Panc1 (cell line): ENCODE data around the gene NXPH1. TPM values are rescaled to one million over a fixed set of nuclear protein-coding genes. Genes with fewer than 3 reads are reported as not detected.

Source experiments
- ATAC-seq: fragments of 200-7000 bp; cut with Tn5 transposase; 2 replicates; pipeline ENCODE4 v1.9.1; 2020; ENCODE audit warnings: mild to moderate bottlenecking, moderate library complexity
- BruUV-seq: library from RNA; stranded (reverse); fragments of 400-500 nt; replicated peaks from 2 replicates; lab custom pipeline; 2021; lab: Mats Ljungman, UMichigan
- CTCF ChIA-PET: fragments of 300-600 bp; sonication (Branson Sonifier 250); formaldehyde crosslinking; loops from one replicate; lab custom pipeline; 2022; ENCODE audit warnings: antibody characterized with exemption; lab: Charles Lee
- POLR2A ChIA-PET: fragments of 300-600 bp; sonication (Branson Sonifier 250); formaldehyde crosslinking; loops from one replicate; lab custom pipeline; 2022; ENCODE audit warnings: antibody characterized with exemption; lab: Charles Lee
- DNase-seq: peaks from one replicate; pipeline ENCODE4 v3.0.0-alpha.2; 2010; ENCODE audit warnings: low read depth, low spot score
- H3K27ac ChIP-seq: 2 replicates; pipeline ENCODE4 v1.5.1; 2011; ENCODE audit warnings: mild to moderate bottlenecking, low read length, inconsistent platforms
- H3K27me3 ChIP-seq: fragments of 200-500 bp; sonication (Bioruptor generic); 2 replicates; pipeline ENCODE4 v1.6.0; 2014; ENCODE audit warnings: low read length, inconsistent platforms; ENCODE audit not compliant: control insufficient read depth, insufficient read depth
- H3K36me3 ChIP-seq: fragments of 200-500 bp; sonication (Bioruptor generic); 2 replicates; pipeline ENCODE4 v1.5.1; 2014; ENCODE audit warnings: inconsistent platforms, mild to moderate bottlenecking, low read length, moderate library complexity; ENCODE audit not compliant: control insufficient read depth, insufficient read depth
- H3K4me1 ChIP-seq: 2 replicates; pipeline ENCODE4 v1.5.1; 2011; ENCODE audit warnings: inconsistent platforms, mild to moderate bottlenecking, low read length, moderate library complexity; ENCODE audit not compliant: control insufficient read depth, insufficient read depth
- H3K4me3 ChIP-seq, 2 experiments: 2 replicates each; pipeline ENCODE4 v1.5.1; 2011 to 2012; ENCODE audit warnings: low read depth in 2 of 2, low read length in 2 of 2, mild to moderate bottlenecking in 2 of 2, inconsistent platforms in 1 of 2, moderate library complexity in 1 of 2
- H3K9me3 ChIP-seq: fragments of 200-500 bp; sonication (Bioruptor generic); 2 replicates; pipeline ENCODE4 v1.5.1; 2014; ENCODE audit warnings: low read depth, mild to moderate bottlenecking, inconsistent platforms, low read length, moderate library complexity; ENCODE audit not compliant: control insufficient read depth, insufficient read depth
- POLR2AphosphoS5 ChIP-seq: IDR thresholded peaks from 2 replicates; pipeline ENCODE4 v1.6.1; 2012; ENCODE audit warnings: mild to moderate bottlenecking, low read depth, low read length, moderate library complexity
- SIN3A ChIP-seq: IDR thresholded peaks from 2 replicates; pipeline ENCODE4 v1.6.1; 2012; ENCODE audit warnings: low read depth, mild to moderate bottlenecking, low read length, moderate library complexity, borderline replicate concordance; ENCODE audit not compliant: insufficient read depth
- TCF7L2 ChIP-seq: IDR thresholded peaks from 2 replicates; pipeline ENCODE4 v1.6.1; 2011; ENCODE audit warnings: mild to moderate bottlenecking, low read depth, low read length, inconsistent platforms
- in situ Hi-C: cut with HindIII; loops from 2 replicates; pipeline ENCODE4 v1.10.0; 2016; ENCODE audit warnings: low sequenced_read_pairs, low pct_unique_long_range_greater_than_20kb
- intact Hi-C: fragments of 100-400 bp; cut with micrococcal nuclease; formaldehyde crosslinking; loops from one replicate; pipeline ENCODE4 v1.10.0; 2022; ENCODE audit not compliant: unreplicated experiment
- total RNA-seq: library from RNA; stranded (reverse); gene quantifications from one replicate; pipeline ENCODE4 v1.2.1, GENCODE V29; 2021; ENCODE audit not compliant: unreplicated experiment
- TF ChIP-seq, protein P1 (sequence below), 2 experiments: IDR thresholded peaks; 2 replicates each; pipeline ENCODE4 v1.6.1; 2011 to 2012; ENCODE audit warnings: low read depth in 2 of 2, control low read depth in 1 of 2, low read length in 1 of 2, mild to moderate bottlenecking in 1 of 2, moderate library complexity in 1 of 2; ENCODE audit not compliant: insufficient read depth in 1 of 2
- TF ChIP-seq, protein P2 (sequence below): fragments of 450-650 bp; IDR thresholded peaks from 2 replicates; pipeline ENCODE4 v1.5.1; 2017; ENCODE audit warnings: mild to moderate bottlenecking

The NXPH1 gene
- total RNA-seq, 1 experiment from 2014 or later = not detected

DNA sequence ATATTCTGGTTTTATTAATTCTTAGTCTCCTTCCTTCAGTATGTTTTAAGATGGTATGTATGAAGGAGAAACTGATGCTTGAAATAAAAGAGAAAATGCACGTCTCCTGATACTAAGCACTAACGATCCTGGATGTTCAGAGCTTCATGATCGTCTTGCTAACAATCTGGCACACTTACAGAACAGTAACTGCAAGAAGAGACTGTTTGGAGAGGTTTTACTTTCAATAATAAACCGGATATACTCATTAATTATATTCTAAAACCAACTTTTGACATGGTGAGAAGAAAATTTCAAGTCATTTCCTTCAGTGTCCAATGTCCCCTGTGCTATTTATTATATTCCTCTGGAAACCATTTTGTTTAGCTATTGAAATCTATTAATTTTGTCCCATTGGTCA, 251.0 kb downstream of the NXPH1 start:
- CTCF ChIA-PET = no interaction called here
- BruUV-seq = no TSS peak
- DNase-seq (no peak), ATAC-seq (no peak)
- no peaks in the 10 kb centered on the region for H3K36me3 ChIP-seq
- no peaks in the 10 kb centered on the region for H3K4me1 ChIP-seq
- TF ChIP-seq TCF7L2 = no peak
- TF ChIP-seq, protein P1, sequence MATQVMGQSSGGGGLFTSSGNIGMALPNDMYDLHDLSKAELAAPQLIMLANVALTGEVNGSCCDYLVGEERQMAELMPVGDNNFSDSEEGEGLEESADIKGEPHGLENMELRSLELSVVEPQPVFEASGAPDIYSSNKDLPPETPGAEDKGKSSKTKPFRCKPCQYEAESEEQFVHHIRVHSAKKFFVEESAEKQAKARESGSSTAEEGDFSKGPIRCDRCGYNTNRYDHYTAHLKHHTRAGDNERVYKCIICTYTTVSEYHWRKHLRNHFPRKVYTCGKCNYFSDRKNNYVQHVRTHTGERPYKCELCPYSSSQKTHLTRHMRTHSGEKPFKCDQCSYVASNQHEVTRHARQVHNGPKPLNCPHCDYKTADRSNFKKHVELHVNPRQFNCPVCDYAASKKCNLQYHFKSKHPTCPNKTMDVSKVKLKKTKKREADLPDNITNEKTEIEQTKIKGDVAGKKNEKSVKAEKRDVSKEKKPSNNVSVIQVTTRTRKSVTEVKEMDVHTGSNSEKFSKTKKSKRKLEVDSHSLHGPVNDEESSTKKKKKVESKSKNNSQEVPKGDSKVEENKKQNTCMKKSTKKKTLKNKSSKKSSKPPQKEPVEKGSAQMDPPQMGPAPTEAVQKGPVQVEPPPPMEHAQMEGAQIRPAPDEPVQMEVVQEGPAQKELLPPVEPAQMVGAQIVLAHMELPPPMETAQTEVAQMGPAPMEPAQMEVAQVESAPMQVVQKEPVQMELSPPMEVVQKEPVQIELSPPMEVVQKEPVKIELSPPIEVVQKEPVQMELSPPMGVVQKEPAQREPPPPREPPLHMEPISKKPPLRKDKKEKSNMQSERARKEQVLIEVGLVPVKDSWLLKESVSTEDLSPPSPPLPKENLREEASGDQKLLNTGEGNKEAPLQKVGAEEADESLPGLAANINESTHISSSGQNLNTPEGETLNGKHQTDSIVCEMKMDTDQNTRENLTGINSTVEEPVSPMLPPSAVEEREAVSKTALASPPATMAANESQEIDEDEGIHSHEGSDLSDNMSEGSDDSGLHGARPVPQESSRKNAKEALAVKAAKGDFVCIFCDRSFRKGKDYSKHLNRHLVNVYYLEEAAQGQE (IDR thresholded peaks at IDR 0.05; ENCODE audit: insufficient read depth in 1 of 2, low read depth in 2 of 2, low read length in 1 of 2) = no peak
- intact Hi-C loops (no loop called here), in situ Hi-C loops (no loop called here)
- POLR2A ChIA-PET = no interaction called here
- H3K9me3 ChIP-seq = no peaks in the 10 kb centered on the region
- H3K27ac ChIP-seq = no peak overlapping the region
- no peak overlapping the region for H3K4me3 ChIP-seq
- no peaks in the 10 kb centered on the region for H3K27me3 ChIP-seq

DNA sequence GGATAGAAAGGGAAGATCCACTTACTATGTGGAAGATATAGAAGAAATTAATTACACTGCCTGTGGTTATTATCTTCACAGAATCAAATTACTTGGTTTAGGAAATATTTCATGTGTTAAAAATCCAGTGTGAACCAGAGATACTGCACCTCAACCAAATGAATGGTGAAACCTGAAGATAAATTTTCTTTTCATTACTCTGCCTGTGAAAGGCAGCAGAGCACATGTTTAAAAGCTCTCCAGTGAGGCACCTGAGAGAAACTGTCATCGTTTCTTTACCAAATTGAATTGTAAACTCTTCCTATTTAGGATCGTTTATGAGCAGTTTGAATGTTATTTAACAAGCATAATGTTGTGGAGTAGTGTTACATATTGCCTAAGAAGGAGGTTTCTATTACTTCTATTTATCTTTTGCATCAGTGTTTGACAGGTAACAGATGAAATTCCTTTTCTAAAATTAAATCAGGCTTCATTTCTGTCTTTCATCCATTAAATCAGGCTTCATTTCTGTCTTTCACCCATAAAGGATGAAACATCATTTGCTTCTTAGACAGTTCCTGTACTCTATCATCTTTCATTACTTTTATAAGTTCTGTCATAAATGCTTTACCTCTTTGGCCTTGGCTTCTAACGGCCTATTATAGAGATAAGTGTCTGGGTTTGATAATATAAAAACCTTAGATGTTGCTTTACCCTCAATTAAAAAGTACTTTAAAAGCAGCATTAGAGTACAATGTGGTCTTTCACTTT, 266.6 kb downstream of the NXPH1 start:
- DNase-seq = no peak
- intact Hi-C loops (no loop called here), in situ Hi-C loops (no loop called here)
- POLR2A ChIA-PET = no interaction called here
- CTCF ChIA-PET = no interaction called here
- no peak overlapping the region for H3K4me3 ChIP-seq
- TF ChIP-seq TCF7L2 (no peak), SIN3A (no peak), POLR2AphosphoS5 (no peak)
- TF ChIP-seq, protein P1 (IDR thresholded peaks at IDR 0.05; ENCODE audit: insufficient read depth in 1 of 2, low read depth in 2 of 2, low read length in 1 of 2) = no peak
- TF ChIP-seq, protein P2, sequence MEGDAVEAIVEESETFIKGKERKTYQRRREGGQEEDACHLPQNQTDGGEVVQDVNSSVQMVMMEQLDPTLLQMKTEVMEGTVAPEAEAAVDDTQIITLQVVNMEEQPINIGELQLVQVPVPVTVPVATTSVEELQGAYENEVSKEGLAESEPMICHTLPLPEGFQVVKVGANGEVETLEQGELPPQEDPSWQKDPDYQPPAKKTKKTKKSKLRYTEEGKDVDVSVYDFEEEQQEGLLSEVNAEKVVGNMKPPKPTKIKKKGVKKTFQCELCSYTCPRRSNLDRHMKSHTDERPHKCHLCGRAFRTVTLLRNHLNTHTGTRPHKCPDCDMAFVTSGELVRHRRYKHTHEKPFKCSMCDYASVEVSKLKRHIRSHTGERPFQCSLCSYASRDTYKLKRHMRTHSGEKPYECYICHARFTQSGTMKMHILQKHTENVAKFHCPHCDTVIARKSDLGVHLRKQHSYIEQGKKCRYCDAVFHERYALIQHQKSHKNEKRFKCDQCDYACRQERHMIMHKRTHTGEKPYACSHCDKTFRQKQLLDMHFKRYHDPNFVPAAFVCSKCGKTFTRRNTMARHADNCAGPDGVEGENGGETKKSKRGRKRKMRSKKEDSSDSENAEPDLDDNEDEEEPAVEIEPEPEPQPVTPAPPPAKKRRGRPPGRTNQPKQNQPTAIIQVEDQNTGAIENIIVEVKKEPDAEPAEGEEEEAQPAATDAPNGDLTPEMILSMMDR = no peak
- ATAC-seq = no peak
- no peaks in the 10 kb centered on the region for H3K27me3 ChIP-seq
- no peaks in the 10 kb centered on the region for H3K4me1 ChIP-seq
- H3K36me3 ChIP-seq = no peaks in the 10 kb centered on the region
- no TSS peak for BruUV-seq
- H3K9me3 ChIP-seq = no peaks in the 10 kb centered on the region
- no peak overlapping the region for H3K27ac ChIP-seq
